HG03280 (cell line): ENCODE results near the gene EXOC2.

Experiments
- ATAC-seq: cut with Tn5 transposase; IDR thresholded peaks from one replicate; pipeline ENCODE4 v1.9.1; 2021; ENCODE audit warnings: mild to moderate bottlenecking, moderate library complexity; ENCODE audit not compliant: unreplicated experiment

The EXOC2 gene

GRCh38 chr6:474453-475185, 218.3 kb downstream of the EXOC2 start:
- ATAC-seq, result no peak

- no peak for ATAC-seq
Observed at GRCh38 chr6:473768-474452, 219.0 kb downstream of the EXOC2 start.

GRCh38 chr6:473356-473755, 219.6 kb downstream of the EXOC2 start:
- no peak for ATAC-seq

- no peak for ATAC-seq
Observed at GRCh38 chr6:470901-471448, 222.0 kb downstream of the EXOC2 start.

GRCh38 chr6:470051-470900, 222.7 kb downstream of the EXOC2 start:
- ATAC-seq, result no peak

- no peak for ATAC-seq
Observed at GRCh38 chr6:467671-468082, 225.3 kb downstream of the EXOC2 start.

GRCh38 chr6:467111-467510, 225.8 kb downstream of the EXOC2 start:
- no peak for ATAC-seq

- no peak for ATAC-seq
Observed at GRCh38 chr6:466564-466963, 226.4 kb downstream of the EXOC2 start.

- ATAC-seq, result no peak
Observed at GRCh38 chr6:465531-466348, 227.2 kb downstream of the EXOC2 start.

- ATAC-seq, result no peak
Observed at GRCh38 chr6:456887-457286, 236.1 kb downstream of the EXOC2 start.

- no peak for ATAC-seq
Observed at GRCh38 chr6:456358-456867, 236.5 kb downstream of the EXOC2 start.

- no peak for ATAC-seq
Observed at GRCh38 chr6:455835-456234, 237.1 kb downstream of the EXOC2 start.

- no peak for ATAC-seq
Observed at GRCh38 chr6:455006-455585, 237.8 kb downstream of the EXOC2 start.

GRCh38 chr6:454148-454991, 238.6 kb downstream of the EXOC2 start:
- no peak for ATAC-seq

GRCh38 chr6:453152-453551, 239.8 kb downstream of the EXOC2 start:
- no peak for ATAC-seq

- no peak for ATAC-seq
Observed at GRCh38 chr6:452301-453067, 240.5 kb downstream of the EXOC2 start.

- ATAC-seq, result no peak
Observed at GRCh38 chr6:451847-452246, 241.1 kb downstream of the EXOC2 start.

- no peak for ATAC-seq
Observed at GRCh38 chr6:451336-451735, 241.6 kb downstream of the EXOC2 start.
